GM18858 (cell line): ENCODE data around the gene TRAPPC14.

Source experiments
- ATAC-seq: cut with Tn5 transposase; IDR thresholded peaks from one replicate; pipeline ENCODE4 v1.9.1; 2021; ENCODE audit not compliant: unreplicated experiment

TRAPPC14 gene

GRCh38 chr7:100126931-100127865 is 31.3 kb downstream of the TRAPPC14 start, which contains the start of gene MBLAC1:
TSS of gene MBLAC1 (plus strand) at chr7:100126967. CDS start at chr7:100127396, 429 bp downstream.
- ATAC-seq: peak; percentile 47

- peak; percentile 14 for ATAC-seq
Measured at GRCh38 chr7:100126239-100126930, 32.1 kb downstream of the TRAPPC14 start.

GRCh38 chr7:100124301-100125230 is 34.0 kb downstream of the TRAPPC14 start:
- ATAC-seq: no peak

- ATAC-seq: no peak
Measured at GRCh38 chr7:100122568-100122967, 36.0 kb downstream of the TRAPPC14 start.

- no peak for ATAC-seq
Measured at GRCh38 chr7:100122067-100122466, 36.5 kb downstream of the TRAPPC14 start.

- ATAC-seq: no peak
Measured at GRCh38 chr7:100120733-100121036, 37.8 kb downstream of the TRAPPC14 start.

- peak; percentile 22 for ATAC-seq
Measured at GRCh38 chr7:100119970-100120732, 38.4 kb downstream of the TRAPPC14 start.

- ATAC-seq: peak; percentile 50
Measured at GRCh38 chr7:100119072-100119969, 39.2 kb downstream of the TRAPPC14 start, which contains the start of the genes CNPY4 and TAF6. TSS of gene CNPY4 (plus strand) at chr7:100119634. CDS start at chr7:100119745, 111 bp downstream. TSS of gene TAF6 (minus strand) at chr7:100119358. CDS start at chr7:100114209, 5,149 bp downstream.

GRCh38 chr7:100118388-100119071 is 40.0 kb downstream of the TRAPPC14 start:
- ATAC-seq: no peak

GRCh38 chr7:100115026-100115425 is 43.5 kb downstream of the TRAPPC14 start:
- ATAC-seq: no peak

GRCh38 chr7:100111914-100112313 is 46.6 kb downstream of the TRAPPC14 start:
- ATAC-seq: no peak

- ATAC-seq: no peak
Measured at GRCh38 chr7:100111156-100111555, 47.4 kb downstream of the TRAPPC14 start.

GRCh38 chr7:100109521-100110163 is 48.9 kb downstream of the TRAPPC14 start:
- no peak for ATAC-seq

- no peak for ATAC-seq
Measured at GRCh38 chr7:100107890-100108289, 50.6 kb downstream of the TRAPPC14 start.

- no peak for ATAC-seq
Measured at GRCh38 chr7:100107125-100107737, 51.3 kb downstream of the TRAPPC14 start.

- ATAC-seq: no peak
Measured at GRCh38 chr7:100106633-100107032, 51.9 kb downstream of the TRAPPC14 start.

- ATAC-seq: no peak
Measured at GRCh38 chr7:100105534-100105933, 53.0 kb downstream of the TRAPPC14 start.
